CD8-positive, alpha-beta memory T cell (primary cell): Measurements from ENCODE around the gene EVA1A. TPM values are rescaled to one million over a fixed set of nuclear protein-coding genes. Genes with fewer than 3 reads are reported as not detected.
"Not testable (repeated sequence)": the region's sequence is repeated elsewhere in the genome, so short reads cannot be mapped to it uniquely, and the experiment has no call there.

ENCODE experiments used
- CTCF ChIA-PET: fragments of 350-600 bp; sonication (Branson Sonifier 250); formaldehyde crosslinking; loops from one replicate; lab custom pipeline; 2021; ENCODE audit warnings: antibody characterized with exemption; lab: Charles Lee
- POLR2A ChIA-PET: fragments of 350-600 bp; sonication (Branson Sonifier 250); formaldehyde crosslinking; loops from one replicate; lab custom pipeline; 2021; ENCODE audit warnings: antibody characterized with exemption; lab: Charles Lee
- DNase-seq, 5 donors: peaks; one replicate each; pipeline versions ENCODE4 v3.0.0 to v3.0.0-alpha.2; 2020 to 2022; ENCODE audit warnings: mixed read lengths in 1 of 5
- H3K27ac ChIP-seq: one replicate; pipeline ENCODE4 v1.7.0; 2013; ENCODE audit warnings: low read depth, mild to moderate bottlenecking, low read length, moderate library complexity
- H3K27me3 ChIP-seq: 2 replicates; pipeline ENCODE4 v1.7.0; 2013; ENCODE audit warnings: low read length, mild to moderate bottlenecking; ENCODE audit not compliant: insufficient read depth, poor library complexity, severe bottlenecking
- H3K36me3 ChIP-seq: 2 replicates; pipeline ENCODE4 v1.7.0; 2013; ENCODE audit warnings: mild to moderate bottlenecking, low read length, moderate library complexity; ENCODE audit not compliant: insufficient read depth
- H3K4me1 ChIP-seq: 2 replicates; pipeline ENCODE4 v1.7.0; 2013; ENCODE audit warnings: mild to moderate bottlenecking, low read length, moderate library complexity; ENCODE audit not compliant: insufficient read depth
- H3K4me3 ChIP-seq: 2 replicates; pipeline ENCODE4 v1.7.0; 2013; ENCODE audit warnings: mild to moderate bottlenecking, low read length
- H3K9me3 ChIP-seq: 2 replicates; pipeline ENCODE4 v1.7.0; 2013; ENCODE audit warnings: mild to moderate bottlenecking, low read length
- H3K27ac Mint-ChIP-seq, 8 donors: one replicate each; pipeline ENCODE4 v1.8.0; 2020 to 2021; ENCODE audit warnings: mixed read lengths in 8 of 8, mild to moderate bottlenecking in 6 of 8, inconsistent platforms in 3 of 8, moderate library complexity in 3 of 8
- H3K27me3 Mint-ChIP-seq, 2 donors: one replicate each; pipeline ENCODE4 v1.8.0; 2020 to 2021; ENCODE audit warnings: mixed read lengths in 2 of 2, mild to moderate bottlenecking in 1 of 2, moderate library complexity in 1 of 2
- H3K36me3 Mint-ChIP-seq, 3 donors: one replicate each; pipeline ENCODE4 v1.8.0; 2020 to 2021; ENCODE audit warnings: mixed read lengths in 3 of 3, inconsistent platforms in 1 of 3, mild to moderate bottlenecking in 1 of 3
- H3K4me1 Mint-ChIP-seq, 3 donors: one replicate each; pipeline ENCODE4 v1.8.0; 2020 to 2021; ENCODE audit warnings: mixed read lengths in 3 of 3, inconsistent platforms in 1 of 3, mild to moderate bottlenecking in 1 of 3
- H3K4me3 Mint-ChIP-seq, 7 donors: one replicate each; pipeline ENCODE4 v1.8.0; 2020 to 2021; ENCODE audit warnings: mixed read lengths in 7 of 7, mild to moderate bottlenecking in 6 of 7, moderate library complexity in 4 of 7, inconsistent platforms in 2 of 7
- H3K9me3 Mint-ChIP-seq, 5 donors: one replicate each; pipeline ENCODE4 v1.8.0; 2020 to 2022; ENCODE audit warnings: mixed read lengths in 5 of 5, mild to moderate bottlenecking in 3 of 5, moderate library complexity in 2 of 5, inconsistent platforms in 1 of 5
- polyA plus RNA-seq: library from polyadenylated mRNA; unstranded; fragments of 300-500 nt; fragmentation: Illumina TruSeq; gene quantifications from one replicate; pipeline ENCODE4 v1.2.3, GENCODE V29; 2021
- total RNA-seq, 2 experiments: library from RNA; stranded (reverse); gene quantifications; one replicate each; pipeline ENCODE4 v1.2.3, GENCODE V29; 2021

EVA1A gene
- total and polyA plus RNA-seq, 3 experiments from 2014 or later, result not detected

DNA sequence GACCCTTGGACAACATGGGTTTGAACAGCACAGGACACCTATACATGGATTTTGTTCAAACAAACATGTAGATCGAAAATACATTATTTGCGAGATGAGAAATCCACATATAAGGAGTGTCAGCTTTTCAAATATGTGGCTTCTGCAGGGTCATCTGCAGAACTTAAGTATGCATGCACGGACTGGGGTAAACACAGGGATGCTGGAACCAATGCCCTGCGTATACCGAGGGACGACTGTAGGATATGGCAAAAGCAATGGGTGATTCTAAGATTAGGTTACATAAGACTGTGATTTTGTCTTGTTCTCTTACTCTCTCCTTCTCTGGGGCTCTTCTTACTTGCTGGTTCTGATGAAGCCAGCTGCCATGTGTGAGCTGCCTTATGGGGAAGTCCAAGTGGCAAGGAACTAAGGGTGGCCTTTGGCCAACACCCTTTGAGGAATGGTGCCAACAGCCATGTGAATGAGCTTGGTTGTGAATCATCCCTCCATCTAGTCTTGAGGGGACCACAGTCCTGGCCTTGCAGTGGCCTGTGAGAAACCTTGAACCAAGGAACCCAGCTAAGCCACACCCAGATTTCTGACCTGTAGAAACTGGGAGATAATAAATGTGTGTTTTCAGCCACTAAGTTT is 66.5 kb downstream of the EVA1A start:
- DNase-seq, result no peak

DNA sequence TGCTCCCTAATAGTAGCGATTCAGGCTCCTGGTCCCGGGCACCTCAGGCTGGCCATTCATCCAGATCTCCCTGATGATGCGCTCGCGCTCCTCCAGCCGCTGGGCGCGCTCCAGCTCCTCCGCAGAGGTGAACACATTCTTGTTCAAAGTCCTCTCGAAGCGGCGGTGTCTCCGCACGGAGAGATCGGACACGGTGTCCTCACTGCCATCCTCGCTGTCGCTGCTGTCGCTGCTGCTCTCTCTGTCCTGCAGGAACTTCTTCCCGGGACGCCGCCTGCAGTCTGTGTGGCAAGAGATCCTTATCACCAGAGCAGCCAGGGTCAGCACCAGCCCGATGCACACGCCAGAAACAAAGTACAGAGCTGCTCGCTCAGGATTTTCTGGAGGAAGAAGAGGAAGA is 67.5 kb downstream of the EVA1A start:
- H3K9me3 ChIP-seq, result no peaks in the 10 kb centered on the region
- H3K4me3 ChIP-seq, result no peak overlapping the region
- DNase-seq, result no peak
- H3K9me3 Mint-ChIP-seq, result peaks cover 0 to 2% (median 0%) of the 10 kb centered on the region in 5 donors
- no peaks in the 10 kb centered on the region for H3K4me1 ChIP-seq
- H3K36me3 ChIP-seq, result no peaks in the 10 kb centered on the region
- CTCF ChIA-PET, result no interaction called here
- no peak overlapping the region for H3K27ac Mint-ChIP-seq
- no peak overlapping the region for H3K27ac ChIP-seq
- H3K27me3 ChIP-seq, result no peaks in the 10 kb centered on the region
- no peak overlapping the region for H3K4me3 Mint-ChIP-seq
- peaks cover 0 to 7% of the 10 kb centered on the region in 2 donors for H3K27me3 Mint-ChIP-seq
- POLR2A ChIA-PET, result no interaction called here
- H3K36me3 Mint-ChIP-seq, result no peaks in the 10 kb centered on the region
- H3K4me1 Mint-ChIP-seq, result no peaks in the 10 kb centered on the region

More for the DNA sequence above, 66.5 kb downstream of the EVA1A start:
- H3K36me3 Mint-ChIP-seq, result no peaks in the 10 kb centered on the region
- H3K27ac Mint-ChIP-seq, result no peak overlapping the region
- H3K9me3 Mint-ChIP-seq, result peaks cover 0 to 2% (median 0%) of the 10 kb centered on the region in 5 donors
- Histone ChIP-seq H3K36me3 (no peaks in the 10 kb centered on the region), H3K4me1 (no peaks in the 10 kb centered on the region), H3K27me3 (no peaks in the 10 kb centered on the region), H3K9me3 (no peaks in the 10 kb centered on the region), H3K27ac (no peak overlapping the region), H3K4me3 (no peak overlapping the region)
- H3K27me3 Mint-ChIP-seq, result peaks cover 0 to 7% of the 10 kb centered on the region in 2 donors
- POLR2A ChIA-PET, result no interaction called here
- CTCF ChIA-PET, result no interaction called here
- H3K4me1 Mint-ChIP-seq, result no peaks in the 10 kb centered on the region
- no peak overlapping the region for H3K4me3 Mint-ChIP-seq

DNA sequence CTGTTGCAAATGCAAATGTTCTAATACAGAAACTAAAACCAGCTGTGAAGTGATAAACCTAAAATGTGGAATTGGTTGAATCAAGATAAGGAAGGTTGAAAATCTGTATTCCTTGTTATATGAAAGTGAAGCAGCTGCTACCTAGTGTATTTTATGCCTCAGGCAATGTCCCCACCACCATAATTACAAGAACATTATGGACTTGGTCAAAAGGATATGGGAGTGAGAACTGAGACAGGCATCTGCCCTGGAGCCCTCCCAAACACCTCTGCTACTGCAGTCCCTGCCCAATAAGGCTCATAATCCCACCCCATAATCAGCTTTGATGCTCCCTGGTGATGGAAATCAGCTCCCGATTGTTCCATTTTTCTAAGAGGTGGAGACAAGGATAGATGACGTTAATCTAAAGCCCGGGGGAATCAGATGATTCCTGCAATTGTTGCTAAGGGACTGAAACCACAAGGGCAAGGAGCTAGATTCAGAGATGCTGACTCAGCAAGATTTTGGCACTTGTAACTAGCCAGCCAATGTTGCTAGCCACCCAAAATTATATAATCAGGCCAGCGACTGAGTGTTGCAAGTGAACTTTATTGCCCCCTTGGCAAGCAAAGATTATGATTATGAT is 69.5 kb downstream of the EVA1A start:
- Mint-ChIP-seq H3K27me3 (peaks cover 2 to 7% of the 10 kb centered on the region in 2 donors), H3K4me3 (no peak overlapping the region), H3K9me3 (peaks cover 0 to 4% (median 0%) of the 10 kb centered on the region in 5 donors), H3K27ac (no peak overlapping the region), H3K36me3 (no peaks in the 10 kb centered on the region), H3K4me1 (no peaks in the 10 kb centered on the region)
- no peak for DNase-seq
- Histone ChIP-seq H3K27ac (no peak overlapping the region), H3K4me3 (no peak overlapping the region), H3K4me1 (no peaks in the 10 kb centered on the region), H3K9me3 (no peaks in the 10 kb centered on the region), H3K27me3 (no peaks in the 10 kb centered on the region), H3K36me3 (no peaks in the 10 kb centered on the region)
- ChIA-PET CTCF (no interaction called here), POLR2A (no interaction called here)

- Histone ChIP-seq H3K27ac (no peak overlapping the region), H3K27me3 (no peaks in the 10 kb centered on the region), H3K4me1 (no peaks in the 10 kb centered on the region), H3K9me3 (no peaks in the 10 kb centered on the region), H3K36me3 (no peaks in the 10 kb centered on the region), H3K4me3 (no peak overlapping the region)
- CTCF ChIA-PET, result no interaction called here
- Mint-ChIP-seq H3K9me3 (peaks cover 0 to 4% (median 0%) of the 10 kb centered on the region in 5 donors), H3K4me3 (no peak overlapping the region), H3K27me3 (peaks cover 4 to 7% of the 10 kb centered on the region in 2 donors), H3K4me1 (no peaks in the 10 kb centered on the region), H3K27ac (no peak overlapping the region), H3K36me3 (no peaks in the 10 kb centered on the region)
- no peak for DNase-seq
- POLR2A ChIA-PET, result no interaction called here
Observed at GRCh38 chr2:75489721-75490120, 71.0 kb downstream of the EVA1A start.

GRCh38 chr2:75488157-75488556 is 72.6 kb downstream of the EVA1A start:
- H3K9me3 ChIP-seq, result no peaks in the 10 kb centered on the region
- H3K4me3 Mint-ChIP-seq, result no peak overlapping the region
- H3K36me3 ChIP-seq, result no peaks in the 10 kb centered on the region
- H3K4me1 Mint-ChIP-seq, result no peaks in the 10 kb centered on the region
- CTCF ChIA-PET, result no interaction called here
- no peak for DNase-seq
- POLR2A ChIA-PET, result no interaction called here
- no peak overlapping the region for H3K4me3 ChIP-seq
- H3K27ac Mint-ChIP-seq, result peak overlapping the region in 1 of 8 donors; percentile 67
- H3K9me3 Mint-ChIP-seq, result peaks cover 0 to 6% (median 0%) of the 10 kb centered on the region in 5 donors
- no peaks in the 10 kb centered on the region for H3K27me3 ChIP-seq
- no peaks in the 10 kb centered on the region for H3K4me1 ChIP-seq
- peaks cover 4 to 8% of the 10 kb centered on the region in 2 donors for H3K27me3 Mint-ChIP-seq
- H3K36me3 Mint-ChIP-seq, result no peaks in the 10 kb centered on the region
- H3K27ac ChIP-seq, result no peak overlapping the region

DNA sequence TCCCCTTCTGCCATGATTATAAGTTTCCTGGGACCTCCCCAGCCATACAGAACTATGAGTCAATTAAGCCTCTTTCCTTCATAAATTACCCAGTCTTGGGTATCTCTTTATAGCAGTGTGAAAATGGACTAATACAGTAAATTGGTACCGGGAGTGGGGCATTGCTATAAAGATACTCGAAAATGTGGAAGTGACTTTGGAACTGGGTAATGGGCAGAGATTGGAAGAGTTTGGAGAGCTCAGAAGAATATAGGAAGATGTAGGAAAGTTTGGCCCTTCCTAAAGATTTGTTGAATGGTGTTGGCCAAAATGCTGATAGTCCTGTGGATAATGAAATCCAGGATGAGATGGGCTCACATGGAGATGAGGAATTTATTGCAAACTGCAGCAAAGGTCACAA is 74.0 kb downstream of the EVA1A start:
- CTCF ChIA-PET, H3K27me3 Mint-ChIP-seq, POLR2A ChIA-PET, H3K9me3 ChIP-seq, H3K36me3 Mint-ChIP-seq, DNase-seq, H3K4me1 ChIP-seq, H3K27ac Mint-ChIP-seq, H3K36me3 ChIP-seq, H3K4me3 Mint-ChIP-seq, H3K27me3 ChIP-seq, H3K4me3 ChIP-seq, H3K4me1 Mint-ChIP-seq, H3K9me3 Mint-ChIP-seq, H3K27ac ChIP-seq: not testable (repeated sequence)

- H3K36me3 Mint-ChIP-seq, result no peaks in the 10 kb centered on the region
- ChIA-PET CTCF (no interaction called here), POLR2A (no interaction called here)
- H3K36me3 ChIP-seq, result no peaks in the 10 kb centered on the region
- no peaks in the 10 kb centered on the region for H3K4me1 ChIP-seq
- no peaks in the 10 kb centered on the region for H3K4me1 Mint-ChIP-seq
- H3K27ac ChIP-seq, result no peak overlapping the region
- H3K9me3 Mint-ChIP-seq, result peaks cover 0 to 5% (median 0%) of the 10 kb centered on the region in 5 donors
- no peaks in the 10 kb centered on the region for H3K9me3 ChIP-seq
- H3K4me3 ChIP-seq, result no peak overlapping the region
- peaks cover 4 to 11% of the 10 kb centered on the region in 2 donors for H3K27me3 Mint-ChIP-seq
- no peak for DNase-seq
- H3K27me3 ChIP-seq, result peaks cover 2% of the 10 kb centered on the region
- no peak overlapping the region for H3K4me3 Mint-ChIP-seq
- no peak overlapping the region for H3K27ac Mint-ChIP-seq
Observed at GRCh38 chr2:75484840-75485239, 75.9 kb downstream of the EVA1A start.

DNA sequence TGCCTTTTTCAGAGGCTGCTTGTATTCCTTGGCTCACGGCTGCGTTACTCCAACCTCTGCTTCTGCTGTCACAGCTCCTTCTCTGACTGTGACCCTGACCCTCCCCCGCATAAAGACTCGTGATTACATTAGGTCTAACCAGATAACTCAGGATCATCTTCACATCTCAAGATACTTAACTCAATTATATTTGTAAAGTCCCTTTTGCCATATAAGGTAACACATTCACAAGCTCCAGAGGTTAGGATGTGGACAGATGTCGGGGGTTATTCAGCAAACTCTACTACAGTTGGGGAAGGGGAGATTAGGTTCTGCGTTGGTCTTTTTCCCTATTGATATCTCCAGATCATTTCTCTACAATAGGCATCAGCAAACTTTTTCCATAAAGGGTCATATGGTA is 76.9 kb downstream of the EVA1A start:
- CTCF ChIA-PET, result no interaction called here
- H3K27me3 Mint-ChIP-seq, result peaks cover 4 to 11% of the 10 kb centered on the region in 2 donors
- H3K36me3 Mint-ChIP-seq, result no peaks in the 10 kb centered on the region

More for the DNA sequence above, 76.9 kb downstream of the EVA1A start:
- Histone ChIP-seq H3K36me3 (no peaks in the 10 kb centered on the region), H3K27me3 (peaks cover 2% of the 10 kb centered on the region), H3K4me3 (no peak overlapping the region), H3K27ac (no peak overlapping the region), H3K4me1 (no peaks in the 10 kb centered on the region), H3K9me3 (no peaks in the 10 kb centered on the region)
- Mint-ChIP-seq H3K4me3 (no peak overlapping the region), H3K27ac (no peak overlapping the region), H3K4me1 (no peaks in the 10 kb centered on the region), H3K9me3 (peaks cover 0 to 5% (median 0%) of the 10 kb centered on the region in 5 donors)
- no peak for DNase-seq
- POLR2A ChIA-PET, result no interaction called here
